Activated CD4-positive, alpha-beta T cell treated with anti-CD3 and anti-CD28 coated beads, Interleukin-2, Interleukin-6, amounts not matched to agents 100 ng/mL and 50 ng/mL, durations not matched to agents 16 hours and 8 hours (primary cell): Measurements from ENCODE around the gene AFMID.
"Not testable (repeated sequence)": the region's sequence is repeated elsewhere in the genome, so short reads cannot be mapped to it uniquely, and the experiment has no call there.

Experiments used
- DNase-seq: peaks from one replicate; pipeline ENCODE4 v3.0.0-alpha.2; 2020

AFMID gene

DNA sequence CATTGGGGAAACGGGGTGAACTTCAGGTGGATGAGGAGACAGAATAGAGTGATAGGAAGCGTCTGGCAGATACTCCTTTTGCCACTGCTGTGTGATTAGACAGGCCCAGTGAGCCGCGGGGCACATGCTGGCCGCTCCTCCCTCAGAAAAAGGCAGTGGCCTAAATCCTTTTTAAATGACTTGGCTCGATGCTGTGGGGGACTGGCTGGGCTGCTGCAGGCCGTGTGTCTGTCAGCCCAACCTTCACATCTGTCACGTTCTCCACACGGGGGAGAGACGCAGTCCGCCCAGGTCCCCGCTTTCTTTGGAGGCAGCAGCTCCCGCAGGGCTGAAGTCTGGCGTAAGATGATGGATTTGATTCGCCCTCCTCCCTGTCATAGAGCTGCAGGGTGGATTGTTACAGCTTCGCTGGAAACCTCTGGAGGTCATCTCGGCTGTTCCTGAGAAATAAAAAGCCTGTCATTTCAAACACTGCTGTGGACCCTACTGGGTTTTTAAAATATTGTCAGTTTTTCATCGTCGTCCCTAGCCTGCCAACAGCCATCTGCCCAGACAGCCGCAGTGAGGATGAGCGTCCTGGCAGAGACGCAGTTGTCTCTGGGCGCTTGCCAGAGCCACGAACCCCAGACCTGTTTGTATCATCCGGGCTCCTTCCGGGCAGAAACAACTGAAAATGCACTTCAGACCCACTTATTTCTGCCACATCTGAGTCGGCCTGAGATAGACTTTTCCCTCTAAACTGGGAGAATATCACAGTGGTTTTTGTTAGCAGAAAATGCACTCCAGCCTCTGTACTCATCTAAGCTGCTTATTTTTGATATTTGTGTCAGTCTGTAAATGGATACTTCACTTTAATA lies 37.3 kb downstream of the AFMID start:
- no peak for DNase-seq

DNA sequence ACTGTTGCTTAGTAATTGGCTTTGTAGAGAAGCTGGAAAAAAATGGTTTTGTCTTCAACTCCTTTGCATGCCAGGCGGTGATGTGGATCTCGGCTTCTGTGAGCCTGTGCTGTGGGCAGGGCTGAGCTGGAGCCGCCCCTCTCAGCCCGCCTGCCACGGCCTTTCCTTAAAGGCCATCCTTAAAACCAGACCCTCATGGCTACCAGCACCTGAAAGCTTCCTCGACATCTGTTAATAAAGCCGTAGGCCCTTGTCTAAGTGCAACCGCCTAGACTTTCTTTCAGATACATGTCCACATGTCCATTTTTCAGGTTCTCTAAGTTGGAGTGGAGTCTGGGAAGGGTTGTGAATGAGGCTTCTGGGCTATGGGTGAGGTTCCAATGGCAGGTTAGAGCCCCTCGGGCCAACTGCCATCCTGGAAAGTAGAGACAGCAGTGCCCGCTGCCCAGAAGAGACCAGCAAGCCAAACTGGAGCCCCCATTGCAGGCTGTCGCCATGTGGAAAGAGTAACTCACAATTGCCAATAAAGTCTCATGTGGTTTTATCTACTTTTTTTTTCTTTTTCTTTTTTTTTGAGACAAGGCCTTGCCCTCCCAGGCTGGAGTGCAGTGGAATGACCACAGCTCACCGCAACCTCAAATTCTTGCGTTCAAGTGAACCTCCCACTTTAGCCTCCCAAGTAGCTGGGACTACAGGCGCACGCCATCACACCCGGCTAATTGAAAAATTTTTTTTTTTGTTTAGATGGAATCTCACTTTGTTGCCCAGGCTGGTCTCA lies 38.1 kb downstream of the AFMID start:
- no peak for DNase-seq

DNA sequence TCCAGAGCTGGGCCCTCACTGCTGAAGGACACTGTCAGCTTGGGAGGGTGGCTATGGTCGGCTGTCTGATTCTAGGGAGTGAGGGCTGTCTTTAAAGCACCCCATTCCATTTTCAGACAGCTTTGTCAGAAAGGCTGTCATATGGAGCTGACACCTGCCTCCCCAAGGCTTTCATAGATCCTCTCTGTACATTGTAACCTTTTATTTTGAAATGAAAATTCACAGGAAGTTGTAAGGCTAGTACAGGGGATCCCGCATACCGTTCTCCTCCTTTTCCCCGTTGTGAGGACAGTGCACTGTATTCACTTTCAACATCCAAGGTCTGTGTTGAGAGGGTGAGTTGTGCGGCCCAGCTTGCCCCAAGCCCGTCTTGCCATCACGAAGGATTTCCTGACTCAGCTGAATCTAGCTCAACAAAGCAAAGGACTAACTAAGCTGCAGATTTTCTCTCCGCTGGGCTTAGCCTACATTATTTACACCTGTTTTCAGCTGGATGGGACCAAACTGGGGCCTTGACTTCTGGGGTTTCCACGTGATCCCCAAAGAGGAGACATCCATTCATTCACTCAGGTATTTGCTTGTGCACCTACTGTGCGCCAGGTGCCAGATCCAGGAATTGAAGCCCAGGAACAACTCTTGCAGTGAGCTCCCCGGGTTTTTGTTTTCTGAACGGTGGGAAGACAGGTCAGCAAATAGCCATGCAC lies 39.0 kb downstream of the AFMID start:
- DNase-seq = no peak

DNA sequence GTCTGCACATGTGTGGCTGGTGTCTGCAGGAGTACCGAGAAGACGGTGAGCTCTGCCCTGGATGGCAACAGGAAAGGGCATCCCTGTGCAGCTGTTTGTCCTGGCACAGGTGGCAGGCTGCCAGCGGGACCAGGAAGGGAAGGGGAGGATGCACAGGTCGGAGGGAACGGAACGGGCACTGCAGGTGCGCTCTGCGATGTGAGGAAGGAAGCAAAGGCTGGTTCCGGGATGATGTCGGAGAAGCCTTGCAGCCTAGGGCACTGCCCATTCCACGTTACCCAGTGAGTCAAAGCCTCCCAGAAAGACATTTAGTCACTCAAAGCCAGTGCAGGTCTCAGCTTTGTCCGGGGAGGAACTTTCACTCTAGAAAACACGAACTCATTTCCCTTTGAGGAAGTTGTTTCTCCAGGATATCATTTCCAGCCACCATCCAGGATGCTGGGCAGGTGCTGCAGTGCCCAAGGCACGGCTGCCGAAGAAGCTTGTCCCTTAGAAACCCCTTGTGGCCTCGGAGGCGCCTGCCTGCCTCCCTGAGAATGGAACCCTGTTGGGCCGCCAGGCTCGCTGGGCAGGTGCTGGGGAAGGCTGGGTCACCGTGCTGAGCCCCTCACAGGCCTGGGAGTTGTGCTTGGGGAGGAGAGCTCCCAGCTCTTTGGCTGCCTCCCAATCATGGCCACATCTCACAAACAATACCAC lies 39.7 kb downstream of the AFMID start:
- no peak for DNase-seq

DNA sequence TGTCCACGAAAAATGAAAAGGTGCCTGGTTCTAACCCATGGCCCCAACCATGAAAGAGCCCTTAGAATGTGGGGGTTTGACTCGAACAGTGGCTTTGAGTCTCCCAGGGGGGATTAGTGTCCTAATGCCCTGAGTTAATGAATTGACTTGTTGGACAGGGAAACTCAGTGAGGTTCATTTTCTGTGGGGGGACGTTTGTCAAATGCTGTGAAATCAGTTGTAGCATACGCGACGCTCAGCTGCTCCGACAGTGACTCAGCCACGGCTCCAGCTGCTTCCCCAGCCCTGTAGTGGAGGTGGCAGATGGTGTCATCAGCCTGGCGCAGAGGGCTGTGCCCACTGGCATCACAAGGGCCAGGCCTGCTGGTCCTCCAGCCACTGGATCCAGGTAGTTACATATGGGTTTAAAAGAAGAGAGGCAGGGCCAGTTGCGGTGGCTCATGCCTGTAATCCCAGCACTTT lies 40.3 kb downstream of the AFMID start:
- no peak for DNase-seq

DNA sequence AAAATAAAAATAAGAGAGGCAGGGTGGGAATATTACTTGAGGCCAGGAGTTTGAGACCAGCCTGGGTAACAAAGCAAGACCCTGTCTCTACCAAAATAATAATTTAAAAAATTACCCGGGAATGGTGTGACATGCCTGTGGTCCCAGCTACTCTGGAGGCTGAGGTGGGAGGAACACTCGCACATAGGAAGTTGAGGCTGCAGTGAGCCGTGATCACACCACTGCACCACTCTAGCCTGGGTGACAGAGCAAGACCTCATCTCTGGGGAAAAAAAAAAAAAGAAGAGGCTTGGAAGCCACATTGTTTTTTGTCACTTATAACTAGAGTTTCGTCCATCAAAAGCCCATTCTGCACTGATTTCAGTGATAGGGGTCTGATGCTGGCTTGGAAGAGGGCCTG lies 41.0 kb downstream of the AFMID start:
- no peak for DNase-seq

DNA sequence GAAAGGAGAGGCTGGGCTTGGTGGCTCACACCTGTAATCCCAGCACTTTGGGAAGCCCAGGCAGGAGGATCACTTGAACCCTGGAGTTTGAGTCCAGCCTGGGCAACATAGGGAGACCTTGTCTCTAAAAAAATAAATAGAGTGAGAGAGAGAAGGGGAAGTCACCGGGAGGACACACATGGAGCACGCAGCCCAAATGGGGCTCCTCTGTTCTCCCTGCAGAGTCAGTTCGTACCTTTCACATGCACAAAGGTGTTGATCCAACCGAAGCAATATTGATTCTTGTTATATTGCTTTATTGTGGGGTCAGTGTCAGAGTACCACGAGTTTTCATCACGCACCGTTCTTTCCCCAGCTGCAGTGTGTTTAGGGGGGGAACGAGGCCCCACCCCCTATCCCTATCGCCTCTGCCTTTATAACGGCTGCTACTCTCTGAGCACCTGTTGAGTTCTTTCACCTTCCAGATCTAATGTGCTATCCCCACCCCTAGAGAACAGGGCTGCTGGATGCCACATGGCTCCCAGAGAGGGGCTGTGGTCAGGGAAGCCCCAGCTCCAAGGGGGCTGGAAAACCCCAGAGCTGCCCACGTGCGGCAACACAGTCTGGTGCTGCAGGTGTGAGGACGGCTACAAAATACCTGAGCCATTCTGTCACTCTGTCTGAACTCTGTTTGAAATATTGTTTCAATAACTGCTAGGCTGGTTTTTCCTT lies 43.2 kb downstream of the AFMID start:
- DNase-seq = no peak

DNA sequence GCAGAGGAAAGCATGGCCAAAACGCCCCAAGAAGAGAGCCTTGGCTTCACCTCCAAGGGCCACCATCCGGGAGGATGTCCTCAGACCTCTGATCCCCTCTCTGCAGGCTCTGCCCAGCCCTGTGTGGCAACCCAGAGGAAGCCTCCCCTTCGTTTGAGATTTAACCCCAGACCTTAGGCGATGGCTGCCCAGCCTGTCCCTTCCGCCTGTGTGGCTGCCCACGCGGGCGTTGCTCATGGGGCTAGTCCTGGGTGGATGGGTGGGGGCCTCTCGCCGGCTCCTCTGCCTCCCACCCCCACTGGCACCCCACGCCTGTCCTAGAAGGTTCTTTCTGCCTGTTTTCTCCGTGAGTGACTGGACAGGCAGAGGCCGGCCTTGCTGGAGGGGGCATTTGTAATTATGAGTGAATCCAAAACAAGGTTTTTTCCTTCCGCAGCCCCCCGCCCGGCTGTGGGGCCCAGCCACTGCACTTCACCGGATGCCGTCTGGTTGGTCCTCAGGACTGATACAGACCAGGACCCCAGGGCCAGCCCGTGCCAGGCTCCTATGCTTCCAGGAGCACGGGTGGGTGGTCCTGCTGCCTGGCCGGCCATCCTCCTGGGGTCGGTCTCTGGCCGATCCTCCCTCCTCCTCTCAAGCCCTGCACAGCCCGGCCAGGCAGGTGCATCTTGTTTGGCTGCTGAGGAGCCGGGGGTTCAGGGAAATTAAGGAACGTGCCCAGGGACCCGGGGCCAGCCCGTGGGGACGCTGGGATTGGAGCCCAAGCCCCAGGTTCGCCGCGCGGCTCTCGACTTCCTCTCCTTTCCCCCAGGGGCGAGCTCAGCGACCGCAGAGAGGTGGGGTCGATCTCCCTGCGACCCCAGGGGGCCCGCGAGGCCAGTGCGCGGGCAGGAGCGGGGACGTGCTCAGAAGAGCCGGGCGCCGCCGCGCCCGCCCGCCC lies 44.1 kb downstream of the AFMID start, which contains the start of gene TMEM235:
Gene TMEM235 (plus strand): TSS at position 636 of the 940 bp plus-strand sequence. CDS start 393 bp downstream, outside the sequence.
- no peak for DNase-seq

DNA sequence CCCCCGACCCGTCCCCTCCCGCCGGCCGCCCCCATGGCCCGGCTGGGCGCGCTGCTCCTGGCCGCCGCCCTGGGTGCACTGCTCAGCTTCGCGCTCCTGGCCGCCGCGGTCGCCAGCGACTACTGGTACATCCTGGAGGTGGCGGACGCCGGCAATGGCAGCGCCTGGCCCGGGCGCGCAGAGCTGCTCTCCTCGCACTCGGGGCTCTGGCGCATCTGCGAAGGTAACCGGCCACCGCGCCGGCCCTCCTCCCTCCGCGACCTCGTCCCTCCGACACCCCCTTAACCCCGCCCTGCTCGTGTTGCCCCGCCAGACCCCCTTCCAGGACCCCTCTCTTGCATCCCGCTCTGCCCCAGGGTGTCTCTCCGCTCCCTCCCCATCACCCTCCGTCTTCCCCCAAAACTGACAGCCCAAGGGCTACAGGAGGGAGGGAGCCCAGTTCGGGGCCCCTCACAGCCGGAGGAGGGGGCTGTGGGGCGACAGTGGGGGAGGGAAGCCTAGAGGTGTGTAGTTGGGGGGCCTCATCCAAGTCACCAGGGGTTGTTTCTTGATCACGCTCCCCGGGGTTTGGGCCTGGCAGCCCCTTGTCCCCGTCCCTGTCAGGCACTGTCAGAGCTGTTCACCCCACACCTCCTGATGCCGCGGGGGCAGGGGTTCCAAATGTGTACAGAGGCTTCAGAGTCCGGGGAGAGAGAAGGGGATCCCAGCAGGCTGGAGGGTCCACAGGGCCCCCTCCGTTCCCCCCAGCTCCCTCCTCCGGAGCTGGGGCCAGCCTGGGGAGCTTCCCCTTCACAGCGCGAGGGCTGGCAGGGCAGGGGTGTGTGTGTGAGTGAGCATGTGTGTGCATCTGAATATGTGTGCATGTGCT lies 45.1 kb downstream of the AFMID start:
- no peak for DNase-seq

DNA sequence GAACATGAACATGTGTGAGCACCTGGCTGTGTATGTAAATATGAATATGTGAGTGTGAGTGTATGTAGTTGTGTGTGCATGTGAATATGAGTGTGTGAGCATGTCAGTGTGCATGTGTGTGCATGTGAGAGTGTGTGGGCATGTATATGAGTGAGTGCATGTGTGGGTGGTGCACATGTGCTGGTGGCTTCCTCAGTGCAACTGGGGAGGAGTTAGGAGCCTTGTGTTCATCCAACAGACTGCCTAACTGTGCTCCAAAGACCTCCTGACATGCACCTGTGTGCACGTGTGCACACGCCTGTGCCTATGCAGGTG lies 45.7 kb downstream of the AFMID start:
- DNase-seq = no peak

DNA sequence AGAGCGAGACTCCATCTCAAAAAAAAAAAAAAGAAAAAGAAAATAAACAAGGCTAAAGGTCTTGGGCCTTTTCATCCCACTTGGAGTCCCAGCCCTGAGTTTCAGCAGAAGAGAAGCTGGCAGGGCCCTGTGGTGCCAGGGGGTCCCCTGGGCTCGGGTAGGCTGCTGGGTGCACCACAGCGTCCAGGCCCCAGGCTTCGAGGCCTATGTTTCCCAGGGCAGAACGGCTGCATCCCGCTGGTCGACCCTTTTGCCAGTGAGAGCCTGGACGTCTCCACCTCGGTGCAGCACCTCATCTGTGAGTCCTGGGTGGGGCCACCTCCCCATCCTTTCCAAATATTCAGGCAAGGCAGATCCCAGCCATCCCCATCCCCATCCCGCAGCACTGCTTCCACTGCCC lies 46.5 kb downstream of the AFMID start:
- DNase-seq = no peak

DNA sequence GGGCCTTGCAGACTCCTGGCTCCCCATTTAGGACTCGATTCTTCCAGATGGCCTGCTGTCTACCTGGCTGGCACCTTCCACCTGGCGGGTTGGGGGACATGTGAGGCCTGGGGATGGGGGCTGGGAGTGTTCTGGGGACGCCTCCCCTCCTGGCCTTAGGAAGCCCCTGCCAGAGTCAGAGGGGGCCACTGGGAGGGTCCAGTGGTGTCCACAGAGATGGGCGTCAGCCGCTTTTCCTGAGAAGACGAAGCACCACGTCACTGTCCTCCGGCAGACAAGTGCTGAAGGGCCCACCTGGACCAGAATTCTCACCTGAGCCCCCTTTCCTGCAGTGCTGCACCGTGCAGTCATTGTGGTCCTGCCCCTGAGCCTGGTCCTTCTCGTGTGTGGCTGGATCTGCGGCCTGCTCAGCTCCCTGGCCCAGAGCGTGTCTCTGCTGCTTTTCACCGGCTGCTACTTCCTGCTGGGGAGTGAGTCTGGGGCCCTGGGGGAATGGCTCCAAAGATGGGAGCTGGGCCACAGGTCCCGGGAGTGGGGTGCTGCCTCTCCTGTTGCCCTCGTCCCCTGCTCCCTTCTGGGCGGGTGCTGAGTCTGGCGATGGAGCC lies 47.2 kb downstream of the AFMID start:
- no peak for DNase-seq

DNA sequence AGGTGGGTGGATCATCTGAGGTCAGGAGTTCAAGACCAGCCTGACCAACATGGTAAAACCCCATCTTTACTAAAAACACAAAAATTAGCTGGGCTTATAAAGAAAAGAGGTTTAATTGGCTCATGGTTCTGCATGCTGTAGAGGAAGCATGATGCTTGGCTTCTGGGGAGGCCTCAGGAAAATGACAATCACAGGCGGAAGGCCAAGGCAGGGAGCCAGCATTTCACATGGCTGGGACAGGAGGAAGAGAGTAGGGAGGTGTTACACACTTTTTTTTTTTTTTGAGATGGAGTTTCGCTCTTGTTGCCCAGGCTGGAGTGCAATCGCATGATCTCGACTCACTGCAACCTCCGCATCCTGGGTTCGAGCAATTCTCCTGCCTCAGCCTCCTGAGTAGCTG lies 47.9 kb downstream of the AFMID start:
- not testable (repeated sequence) for DNase-seq

DNA sequence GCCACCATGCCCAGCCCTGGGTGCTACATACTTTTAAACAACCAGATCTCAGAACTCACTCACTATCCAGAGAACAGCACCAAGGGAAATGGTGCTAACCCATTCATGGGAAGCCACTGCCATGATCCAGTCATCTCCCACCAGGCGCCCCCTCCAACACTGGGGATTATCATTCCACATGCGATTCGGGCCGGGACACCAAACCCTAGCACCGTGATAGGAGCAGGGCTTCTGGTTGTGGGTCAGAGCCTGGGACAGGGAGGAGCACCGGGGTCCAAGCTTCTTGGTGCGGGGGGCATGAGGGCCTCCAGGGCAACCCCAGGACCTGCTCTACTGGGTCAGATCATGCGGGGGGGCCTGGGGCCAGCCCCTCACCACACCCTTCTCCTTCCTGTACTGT lies 48.7 kb downstream of the AFMID start:
- no peak for DNase-seq

DNA sequence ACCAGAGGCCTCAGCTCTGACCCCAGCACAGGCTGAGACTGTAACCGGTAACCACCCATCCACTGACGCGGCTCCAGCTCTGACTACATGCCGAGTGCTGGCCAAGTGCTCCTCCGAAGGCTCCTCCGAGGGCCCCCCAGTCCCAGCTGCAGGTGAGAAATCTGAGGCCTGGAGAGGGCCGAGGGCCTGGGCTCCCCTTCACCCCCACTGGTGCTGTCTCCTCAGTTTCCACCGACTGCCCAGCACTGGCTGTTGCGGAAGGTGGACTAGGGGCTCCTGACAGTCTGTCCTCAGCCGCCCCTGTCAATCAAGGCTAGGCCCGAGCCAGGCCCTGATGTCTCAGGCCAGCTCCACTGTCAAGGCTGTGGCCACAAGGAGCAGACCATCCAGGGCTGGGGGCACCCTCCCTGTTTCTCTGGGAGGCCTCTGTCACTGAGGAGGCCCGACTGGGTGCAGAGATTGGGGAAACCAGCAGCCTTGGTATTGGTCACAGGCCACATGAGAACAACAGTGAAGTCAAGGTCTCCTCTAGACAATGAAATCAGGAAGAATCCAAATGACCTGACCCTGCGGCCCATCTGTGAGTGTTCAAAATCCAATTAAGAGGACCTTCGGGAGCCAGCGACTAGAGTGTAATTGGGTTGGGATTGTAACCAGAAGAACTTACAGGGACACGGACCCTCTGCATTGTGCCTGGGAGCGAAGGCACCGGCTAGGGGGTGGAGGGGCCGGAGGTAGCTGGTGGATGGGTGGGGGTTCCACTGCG lies 49.4 kb downstream of the AFMID start:
- no peak for DNase-seq

DNA sequence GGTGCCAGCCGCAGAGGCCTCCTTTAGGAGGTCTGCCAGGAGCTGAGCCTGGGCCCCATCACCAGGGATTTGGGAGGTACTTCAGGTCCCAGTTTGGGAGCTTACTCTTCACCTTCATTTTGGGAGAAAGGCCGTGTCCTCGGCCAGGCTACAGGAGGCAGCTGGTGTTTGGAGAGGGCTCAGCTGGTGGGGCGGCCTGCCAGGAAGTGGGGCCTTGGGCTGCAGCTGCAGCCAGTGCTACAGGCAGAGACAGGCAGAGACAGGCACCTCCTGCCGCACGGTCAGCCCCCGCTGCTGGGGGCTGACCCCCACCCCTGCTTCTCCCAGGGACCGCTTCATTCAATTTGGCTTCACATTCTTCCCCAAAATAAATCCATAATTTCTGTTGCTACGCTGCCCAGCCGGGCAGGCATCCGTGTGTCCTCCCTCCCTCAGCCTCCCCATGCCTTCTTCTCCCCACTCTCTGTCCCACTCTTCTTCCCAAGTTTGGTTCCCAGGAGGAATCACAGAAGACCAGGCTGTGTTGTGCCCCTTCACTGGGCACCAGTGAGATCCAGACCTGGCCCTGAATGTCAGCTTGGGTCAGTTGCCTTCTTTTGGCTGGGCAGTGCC lies 50.3 kb downstream of the AFMID start:
- DNase-seq = no peak

DNA sequence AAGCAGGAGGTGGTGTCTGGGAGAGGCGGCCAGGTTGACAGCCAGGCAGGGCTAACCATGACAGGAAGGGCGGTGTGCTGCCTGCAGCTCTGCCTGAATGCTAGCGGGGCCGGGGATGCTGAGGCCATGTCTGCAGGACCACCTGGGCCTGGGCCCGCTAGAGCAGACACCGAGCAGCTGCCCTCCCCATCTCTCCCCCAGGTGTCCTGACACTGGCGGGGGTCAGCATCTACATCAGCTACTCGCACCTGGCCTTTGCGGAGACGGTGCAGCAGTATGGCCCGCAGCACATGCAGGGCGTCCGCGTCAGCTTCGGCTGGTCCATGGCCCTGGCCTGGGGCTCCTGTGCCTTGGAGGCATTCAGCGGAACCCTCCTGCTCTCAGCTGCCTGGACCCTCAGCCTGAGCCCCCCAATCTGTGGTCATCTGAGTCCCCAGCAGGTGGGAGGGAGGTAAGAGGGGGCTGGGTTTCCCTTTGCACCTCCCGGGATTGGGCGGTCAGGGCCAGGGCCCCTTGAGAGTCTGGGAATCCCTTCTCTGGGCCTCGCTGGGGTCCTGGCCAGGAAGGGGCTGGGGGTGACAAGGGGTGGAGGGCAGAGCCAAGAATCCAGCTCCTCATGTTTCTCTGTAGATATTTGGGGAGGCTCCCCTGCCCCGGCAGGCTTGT lies 51.8 kb downstream of the AFMID start:
- DNase-seq = no peak

DNA sequence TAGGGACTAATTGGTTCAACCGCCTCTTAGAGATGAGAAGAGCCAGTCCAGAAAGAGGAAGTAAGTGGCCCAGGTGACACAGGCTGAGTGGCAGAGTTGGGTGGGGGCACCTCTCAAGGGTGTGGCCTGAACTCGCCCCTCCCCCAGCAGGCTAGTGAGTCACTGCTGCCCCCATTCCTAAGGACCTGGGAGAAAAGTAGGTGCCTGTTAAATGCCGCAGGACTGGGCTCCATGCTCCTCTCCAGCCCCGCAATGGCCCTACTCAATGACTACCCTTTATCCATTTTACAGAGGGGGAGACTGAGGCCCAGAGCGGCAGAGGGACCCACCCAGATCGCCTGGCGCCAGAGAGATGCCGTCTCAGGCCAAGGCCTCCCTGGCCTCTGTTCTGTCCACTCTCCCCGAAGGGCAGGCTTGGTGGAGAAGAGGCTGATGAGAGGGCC lies 52.3 kb downstream of the AFMID start:
- no peak for DNase-seq
